ENCODE results near the gene SCAF1.

- TF ChIP-seq POLR2A (IDR thresholded peaks at IDR 0.05) (no peak), CTCF (IDR thresholded peaks at IDR 0.05) (no peak)
Measured at GRCh38 chr19:49691243-49692146, 49.5 kb downstream of the SCAF1 start.

Measured in uterus (tissue), 2 donors.